Loucy (cell line): ENCODE data around the gene VPS16.

ENCODE experiments used
- CTCF ChIP-seq: fragments of 200-600 bp; sonication (generic); conservative IDR thresholded peaks from 2 replicates; pipeline ENCODE4 v1.5.1; 2014; ENCODE audit warnings: mild to moderate bottlenecking, antibody characterized with exemption, low read length
- EZH2phosphoT487 ChIP-seq: fragments of 200-600 bp; IDR thresholded peaks from 2 replicates; pipeline ENCODE4 v1.6.1; 2018; ENCODE audit warnings: antibody characterized with exemption, mild to moderate bottlenecking, moderate library complexity, borderline replicate concordance

- TF ChIP-seq CTCF (no peak), EZH2phosphoT487 (no peak)
Measured at GRCh38 chr20:2858591-2858990, 18.0 kb downstream of the VPS16 start.
